Gastrocnemius medialis (tissue), 4 donors: ENCODE measurements around the gene SLC24A3.

Source experiments
- CTCF ChIP-seq, 5 experiments: fragments of 450-650 bp in 3 of 5; fragments of 200-600 bp in 2 of 5; sonication (generic) in 2 of 5; IDR thresholded peaks in 4 of 5; conservative IDR thresholded peaks in 1 of 5; 1 replicate in 4 of 5; 2 replicates in 1 of 5; pipeline ENCODE4 v1.5.1; 2016 to 2019; ENCODE audit warnings: antibody characterized with exemption in 5 of 5, mild to moderate bottlenecking in 3 of 5, moderate library complexity in 3 of 5
- POLR2A ChIP-seq, 2 donors: fragments of 450-650 bp; IDR thresholded peaks; one replicate each; pipeline ENCODE4 v1.6.1; 2017; ENCODE audit warnings: antibody characterized with exemption in 2 of 2, mild to moderate bottlenecking in 2 of 2, moderate library complexity in 2 of 2

- TF ChIP-seq CTCF (IDR thresholded peaks at IDR 0.05 in 4 of 5, conservative IDR thresholded peaks at IDR 0.05 in 1 of 5) (no peak), POLR2A (IDR thresholded peaks at IDR 0.05) (no peak)
Measured at GRCh38 chr20:19538556-19538955, 326.1 kb downstream of the SLC24A3 start.
